Breast epithelium (tissue), 3 donors: Measurements from ENCODE around the gene ITPRIPL2.

ENCODE experiments used
- CTCF ChIP-seq, 3 donors: fragments of 450-650 bp; IDR thresholded peaks; one replicate each; pipeline ENCODE4 v1.5.1; 2016 to 2017; ENCODE audit warnings: antibody characterized with exemption in 3 of 3, mild to moderate bottlenecking in 3 of 3, moderate library complexity in 3 of 3
- POLR2A ChIP-seq: fragments of 450-650 bp; IDR thresholded peaks from one replicate; pipeline ENCODE4 v1.6.1; 2016; ENCODE audit warnings: antibody characterized with exemption, mild to moderate bottlenecking, moderate library complexity

- TF ChIP-seq CTCF (IDR thresholded peaks at IDR 0.05) (no peak), POLR2A (no peak)
Observed at GRCh38 chr16:19066988-19067348, 46.8 kb upstream of the ITPRIPL2 start.
